ENCODE results near the gene LTC4S. TPM values are rescaled to one million over a fixed set of nuclear protein-coding genes. Genes with fewer than 3 reads are reported as not detected.

LTC4S gene
- polyA plus RNA-seq, 6 donors from 2014 or later, result 0.49 to 0.82 (median 0.63) TPM; not detected in 3

DNA sequence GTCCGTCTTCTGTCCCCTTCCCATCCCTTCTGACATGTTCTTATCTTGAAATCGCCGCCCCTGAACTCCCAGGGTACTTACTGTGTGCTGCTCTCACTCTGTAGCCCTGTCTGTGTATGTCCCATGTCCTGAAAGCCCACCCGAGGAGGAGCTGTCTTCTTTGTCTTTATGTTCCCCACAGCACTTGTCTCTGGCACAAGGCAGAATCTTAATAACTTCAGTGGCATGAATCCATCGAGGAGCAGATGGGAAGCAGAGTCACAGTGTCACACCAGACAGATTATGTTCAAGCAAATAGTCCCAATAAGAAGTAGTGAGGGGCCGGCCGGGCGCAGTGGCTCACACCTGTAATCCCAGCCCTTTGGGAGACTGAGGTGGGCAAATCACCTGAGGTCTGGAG lies 29.7 kb upstream of the LTC4S start:
- Mint-ChIP-seq H3K27me3 (no peaks in the 10 kb centered on the region), H3K9me3 (no peaks in the 10 kb centered on the region), H3K4me3 (no peak overlapping the region), H3K27ac (no peak overlapping the region), H3K36me3 (peaks cover 0 to 5% of the 10 kb centered on the region in 2 donors), H3K4me1 (peaks cover 48 to 68% (median 48%) of the 10 kb centered on the region in 3 donors)
- ATAC-seq (ENCODE audit: low read depth in 2 of 2) (no peak), DNase-seq (no peak)

GRCh38 chr5:179765400-179765799 lies 28.4 kb upstream of the LTC4S start:
- Mint-ChIP-seq H3K4me1 (peaks cover 34 to 57% (median 38%) of the 10 kb centered on the region in 3 donors), H3K4me3 (no peak overlapping the region), H3K36me3 (peaks cover 5 to 7% of the 10 kb centered on the region in 2 donors), H3K27me3 (no peaks in the 10 kb centered on the region), H3K9me3 (no peaks in the 10 kb centered on the region), H3K27ac (no peak overlapping the region)
- DNase-seq (no peak), ATAC-seq (ENCODE audit: low read depth in 2 of 2) (no peak)

DNA sequence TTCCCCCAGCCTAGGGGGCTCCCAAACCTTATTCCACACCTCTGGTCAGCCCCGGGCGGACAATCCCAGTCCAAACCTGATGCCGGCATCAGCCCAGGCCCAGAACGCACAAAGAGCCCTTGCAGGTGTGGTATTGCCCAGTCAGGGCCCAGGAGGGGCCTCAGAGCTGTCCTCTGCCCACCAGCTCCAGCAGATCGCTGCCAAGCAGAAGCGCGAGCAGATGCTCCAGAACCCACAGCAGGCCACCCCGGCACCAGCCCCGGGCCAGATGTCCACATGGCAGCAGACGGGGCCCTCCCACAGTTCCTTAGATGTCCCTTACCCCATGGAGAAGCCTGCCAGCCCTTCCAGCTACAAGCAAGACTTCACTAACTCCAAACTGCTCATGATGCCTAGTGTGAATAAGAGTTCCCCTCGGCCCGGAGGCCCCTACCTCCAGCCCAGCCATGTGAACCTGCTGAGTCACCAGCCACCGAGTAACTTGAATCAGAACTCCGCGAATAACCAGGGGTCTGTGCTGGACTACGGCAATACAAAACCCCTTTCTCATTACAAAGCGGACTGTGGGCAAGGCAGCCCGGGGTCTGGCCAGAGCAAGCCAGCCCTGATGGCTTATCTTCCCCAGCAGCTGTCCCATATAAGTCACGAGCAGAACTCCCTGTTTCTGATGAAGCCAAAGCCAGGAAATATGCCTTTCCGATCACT lies 27.6 kb upstream of the LTC4S start:
- Mint-ChIP-seq H3K9me3 (no peaks in the 10 kb centered on the region), H3K27me3 (no peaks in the 10 kb centered on the region), H3K4me3 (no peak overlapping the region), H3K4me1 (peaks cover 29 to 51% (median 35%) of the 10 kb centered on the region in 3 donors), H3K27ac (peak overlapping the region in 2 of 6 donors; percentile 15 to 24), H3K36me3 (peaks cover 7 to 10% of the 10 kb centered on the region in 2 donors)
- no peak for DNase-seq
- ATAC-seq (ENCODE audit: low read depth in 2 of 2), result no peak

GRCh38 chr5:179766726-179767455 lies 26.9 kb upstream of the LTC4S start:
- Mint-ChIP-seq H3K36me3 (peaks cover 7 to 10% of the 10 kb centered on the region in 2 donors), H3K9me3 (no peaks in the 10 kb centered on the region), H3K4me3 (no peak overlapping the region), H3K27me3 (no peaks in the 10 kb centered on the region), H3K27ac (no peak overlapping the region), H3K4me1 (peaks cover 25 to 45% (median 29%) of the 10 kb centered on the region in 3 donors)
- ATAC-seq (ENCODE audit: low read depth in 2 of 2) (no peak), DNase-seq (no peak)

GRCh38 chr5:179767496-179768100 lies 26.2 kb upstream of the LTC4S start:
- Mint-ChIP-seq H3K9me3 (no peaks in the 10 kb centered on the region), H3K27ac (peak overlapping the region in 3 of 6 donors; percentile 15 to 33 (median 28)), H3K4me1 (peaks cover 21 to 38% (median 25%) of the 10 kb centered on the region in 3 donors), H3K4me3 (no peak overlapping the region), H3K27me3 (no peaks in the 10 kb centered on the region), H3K36me3 (peaks cover 10 to 14% of the 10 kb centered on the region in 2 donors)
- ATAC-seq (ENCODE audit: low read depth in 2 of 2), result no peak
- DNase-seq, result no peak

GRCh38 chr5:179768326-179769085 lies 25.3 kb upstream of the LTC4S start:
- peaks cover 10 to 23% of the 10 kb centered on the region in 2 donors for H3K36me3 Mint-ChIP-seq
- H3K4me1 Mint-ChIP-seq, result peaks cover 18 to 29% (median 25%) of the 10 kb centered on the region in 3 donors
- no peak overlapping the region for H3K4me3 Mint-ChIP-seq
- peaks cover 0 to 2% (median 0%) of the 10 kb centered on the region in 7 donors for H3K9me3 Mint-ChIP-seq
- no peaks in the 10 kb centered on the region for H3K27me3 Mint-ChIP-seq
- H3K27ac Mint-ChIP-seq, result no peak overlapping the region
- no peak for DNase-seq
- ATAC-seq (ENCODE audit: low read depth in 2 of 2), result no peak

DNA sequence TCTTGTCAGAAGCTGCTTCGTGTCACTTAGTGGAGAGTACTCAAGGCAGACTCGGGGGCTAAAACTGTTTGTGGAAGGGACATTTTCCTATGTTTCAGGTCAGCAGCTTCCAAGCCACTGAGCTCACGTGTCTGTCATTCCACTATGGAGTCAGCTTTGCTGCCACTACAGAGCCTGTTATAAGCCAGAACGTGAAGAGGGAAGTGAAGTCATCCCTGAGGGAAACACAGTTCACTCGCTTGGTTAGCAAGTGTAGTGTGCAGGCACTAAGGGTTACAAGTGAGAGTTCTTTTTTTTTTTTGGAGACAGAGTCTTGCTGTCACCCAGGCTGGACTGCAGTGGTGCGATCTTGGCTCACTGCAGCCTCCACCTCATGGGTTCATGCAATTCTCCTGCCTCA lies 24.5 kb upstream of the LTC4S start:
- peak overlapping the region in 1 of 6 donors; percentile 29 for H3K27ac Mint-ChIP-seq
- no peak overlapping the region for H3K4me3 Mint-ChIP-seq
- H3K4me1 Mint-ChIP-seq, result peaks cover 12 to 24% (median 18%) of the 10 kb centered on the region in 3 donors
- ATAC-seq (ENCODE audit: low read depth in 2 of 2), result no peak
- no peak for DNase-seq
- H3K9me3 Mint-ChIP-seq, result peaks cover 0 to 2% (median 0%) of the 10 kb centered on the region in 7 donors
- H3K27me3 Mint-ChIP-seq, result no peaks in the 10 kb centered on the region
- H3K36me3 Mint-ChIP-seq, result peaks cover 10 to 28% of the 10 kb centered on the region in 2 donors

DNA sequence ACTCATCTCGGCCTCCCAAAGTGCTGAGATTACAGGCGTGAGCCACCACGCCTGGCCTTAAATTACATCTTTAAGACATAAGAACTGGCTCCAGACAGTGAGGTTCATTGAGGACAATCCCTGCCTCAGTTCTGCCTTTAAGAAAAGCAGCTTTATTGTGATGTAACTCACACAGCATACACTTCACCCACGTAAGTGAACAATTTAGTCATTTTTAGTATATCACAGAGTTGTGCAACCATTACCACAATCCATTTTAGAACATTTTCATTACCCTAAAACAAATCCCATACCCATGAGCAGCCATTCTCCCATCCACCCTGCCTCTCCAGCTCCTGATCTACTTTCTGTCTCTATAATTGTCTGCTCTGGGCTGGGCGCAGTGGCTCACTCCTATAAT lies 24.0 kb upstream of the LTC4S start:
- Mint-ChIP-seq H3K4me3 (no peak overlapping the region), H3K27me3 (no peaks in the 10 kb centered on the region), H3K4me1 (peaks cover 12 to 24% (median 18%) of the 10 kb centered on the region in 3 donors), H3K36me3 (peaks cover 10 to 28% of the 10 kb centered on the region in 2 donors), H3K27ac (peak overlapping the region in 1 of 6 donors; percentile 29), H3K9me3 (peaks cover 0 to 2% (median 0%) of the 10 kb centered on the region in 7 donors)
- DNase-seq (no peak), ATAC-seq (ENCODE audit: low read depth in 2 of 2) (no peak)

GRCh38 chr5:179771311-179771895 lies 22.4 kb upstream of the LTC4S start:
- DNase-seq, result no peak
- peaks cover 8 to 28% of the 10 kb centered on the region in 2 donors for H3K36me3 Mint-ChIP-seq
- H3K9me3 Mint-ChIP-seq, result peaks cover 0 to 2% (median 0%) of the 10 kb centered on the region in 7 donors

GRCh38 chr5:179772351-179772750 lies 21.4 kb upstream of the LTC4S start:
- Mint-ChIP-seq H3K27me3 (no peaks in the 10 kb centered on the region), H3K4me3 (no peak overlapping the region), H3K36me3 (peaks cover 6 to 28% of the 10 kb centered on the region in 2 donors), H3K4me1 (peaks cover 7 to 11% (median 9%) of the 10 kb centered on the region in 3 donors), H3K9me3 (peaks cover 0 to 2% (median 0%) of the 10 kb centered on the region in 7 donors), H3K27ac (peak overlapping the region in 1 of 6 donors; percentile 17)
- DNase-seq (no peak), ATAC-seq (ENCODE audit: low read depth in 2 of 2) (no peak)

More at GRCh38 chr5:179771311-179771895, 22.4 kb upstream of the LTC4S start:
- ATAC-seq (ENCODE audit: low read depth in 2 of 2), result no peak
- Mint-ChIP-seq H3K4me3 (no peak overlapping the region), H3K27me3 (no peaks in the 10 kb centered on the region), H3K4me1 (peaks cover 9 to 15% (median 14%) of the 10 kb centered on the region in 3 donors), H3K27ac (peak overlapping the region in 2 of 6 donors; percentile 35 to 54)

- no peak for DNase-seq
Measured at GRCh38 chr5:179773686-179774040, 20.1 kb upstream of the LTC4S start.

GRCh38 chr5:179774442-179774841 lies 19.3 kb upstream of the LTC4S start:
- H3K27ac Mint-ChIP-seq, result no peak overlapping the region

More at GRCh38 chr5:179773686-179774040, 20.1 kb upstream of the LTC4S start:
- Mint-ChIP-seq H3K27ac (peak overlapping the region in 1 of 6 donors; percentile 69), H3K9me3 (peaks cover 0 to 2% (median 0%) of the 10 kb centered on the region in 7 donors), H3K36me3 (peaks cover 11 to 38% of the 10 kb centered on the region in 2 donors), H3K4me3 (no peak overlapping the region), H3K4me1 (peaks cover 3 to 11% (median 6%) of the 10 kb centered on the region in 3 donors), H3K27me3 (no peaks in the 10 kb centered on the region)
- ATAC-seq (ENCODE audit: low read depth in 2 of 2), result no peak

More at GRCh38 chr5:179774442-179774841, 19.3 kb upstream of the LTC4S start:
- Mint-ChIP-seq H3K36me3 (peaks cover 11 to 40% of the 10 kb centered on the region in 2 donors), H3K9me3 (peaks cover 0 to 2% (median 0%) of the 10 kb centered on the region in 7 donors), H3K4me1 (peaks cover 0 to 11% (median 6%) of the 10 kb centered on the region in 3 donors), H3K4me3 (no peak overlapping the region), H3K27me3 (no peaks in the 10 kb centered on the region)
- ATAC-seq (ENCODE audit: low read depth in 2 of 2), result no peak
- DNase-seq, result no peak
